Activated naive CD4-positive, alpha-beta T cell treated with anti-CD3 and anti-CD28 coated beads, Interleukin-2, amount 50 U/mL, for 16 hours (primary cell): ENCODE results near the gene SLC22A31.

Experiments
- DNase-seq: peaks from one replicate; pipeline ENCODE4 v3.0.0-alpha.2; 2020

Gene SLC22A31

DNA sequence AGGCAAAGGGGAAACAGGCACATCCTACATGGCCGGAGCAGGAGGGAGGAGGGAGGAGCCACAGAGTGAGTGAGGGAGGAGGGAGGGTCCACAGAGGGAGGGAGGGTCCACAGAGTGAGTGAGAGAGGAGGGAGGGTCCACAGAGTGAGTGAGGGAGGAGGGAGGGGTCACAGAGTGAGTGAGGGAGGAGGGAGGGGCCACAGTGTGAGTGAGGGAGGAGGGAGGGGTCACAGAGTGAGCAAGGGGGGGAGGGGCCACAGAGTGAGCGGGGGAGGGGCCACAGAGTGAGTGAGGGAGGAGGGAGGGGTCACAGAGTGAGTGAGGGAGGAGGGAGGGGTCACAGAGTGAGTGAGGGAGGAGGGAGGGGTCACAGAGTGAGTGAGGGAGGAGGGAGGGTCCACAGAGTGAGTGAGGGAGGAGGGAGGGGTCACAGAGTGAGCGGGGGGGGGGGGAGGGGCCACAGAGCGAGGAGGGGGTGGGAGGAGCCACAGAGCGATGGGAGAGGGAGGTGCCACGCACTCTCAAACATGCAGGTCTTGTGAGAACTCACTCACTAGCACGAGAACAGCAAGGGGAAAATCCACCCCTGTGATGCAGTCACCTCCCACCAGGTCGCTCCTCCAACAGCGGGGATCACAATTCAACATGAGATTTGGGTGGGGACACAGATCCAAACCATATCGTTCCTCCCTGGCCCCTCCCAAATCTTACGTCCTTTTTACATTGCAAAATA is 53.1 kb downstream of the SLC22A31 start:
- DNase-seq = peak; percentile 7

- DNase-seq = no peak
Observed at GRCh38 chr16:89146211-89147005, 53.9 kb downstream of the SLC22A31 start.
